CD4-positive, alpha-beta T cell (primary cell): ENCODE data around the gene P2RY1. TPM values are rescaled to one million over a fixed set of nuclear protein-coding genes. Genes with fewer than 3 reads are reported as not detected.

Experiments
- ATAC-seq: fragments of 200-7000 bp; cut with Tn5 transposase; one replicate; pipeline ENCODE4 v1.10.0; 2022; ENCODE audit warnings: mild to moderate bottlenecking; ENCODE audit not compliant: poor library complexity
- CTCF ChIA-PET: fragments of 350-600 bp; sonication (Branson Sonifier 250); formaldehyde crosslinking; loops from one replicate; lab custom pipeline; 2021; ENCODE audit warnings: antibody characterized with exemption, inconsistent platforms; lab: Charles Lee
- POLR2A ChIA-PET: fragments of 350-600 bp; sonication (Branson Sonifier 250); formaldehyde crosslinking; loops from one replicate; lab custom pipeline; 2021; ENCODE audit warnings: antibody characterized with exemption, inconsistent platforms; lab: Charles Lee
- DNase-seq, 14 experiments: peaks; one replicate each; pipeline ENCODE4 v3.0.0-alpha.2; 2013 to 2020; ENCODE audit warnings: mixed read lengths in 2 of 14
- H3K27ac ChIP-seq, 2 donors: one replicate each; pipeline versions ENCODE4 v1.5.1 to v1.7.0; 2013; ENCODE audit warnings: low read length in 2 of 2, low read depth in 1 of 2, mild to moderate bottlenecking in 1 of 2
- H3K27me3 ChIP-seq, 2 experiments: 1 replicate in 1 of 2; 2 replicates in 1 of 2; pipeline versions ENCODE4 v1.6.1 to v1.7.0; 2013; ENCODE audit warnings: low read length in 2 of 2, control low read depth in 1 of 2, mild to moderate bottlenecking in 1 of 2, moderate library complexity in 1 of 2; ENCODE audit not compliant: insufficient read depth in 2 of 2, control insufficient read depth in 1 of 2
- H3K36me3 ChIP-seq: one replicate; pipeline ENCODE4 v1.6.1; 2013; ENCODE audit warnings: low read length, control low read depth; ENCODE audit not compliant: insufficient read depth
- H3K4me1 ChIP-seq: one replicate; pipeline ENCODE4 v1.6.1; 2013; ENCODE audit warnings: low read length, control low read depth; ENCODE audit not compliant: insufficient read depth
- H3K4me3 ChIP-seq: one replicate; pipeline ENCODE4 v1.5.1; 2013; ENCODE audit warnings: mild to moderate bottlenecking, low read length, moderate library complexity
- H3K9me3 ChIP-seq, 2 experiments: 1 replicate in 1 of 2; 2 replicates in 1 of 2; pipeline versions ENCODE4 v1.6.1 to v1.7.0; 2013; ENCODE audit warnings: low read length in 2 of 2, mild to moderate bottlenecking in 2 of 2, control low read depth in 1 of 2, moderate library complexity in 1 of 2; ENCODE audit not compliant: control insufficient read depth in 1 of 2, insufficient read depth in 1 of 2
- H3K27ac Mint-ChIP-seq: one replicate; pipeline ENCODE4 v1.8.0; 2020; ENCODE audit warnings: mixed read lengths
- H3K27me3 Mint-ChIP-seq: one replicate; pipeline ENCODE4 v1.8.0; 2021; ENCODE audit warnings: mixed read lengths
- H3K36me3 Mint-ChIP-seq: one replicate; pipeline ENCODE4 v1.8.0; 2021; ENCODE audit warnings: low read depth, mixed read lengths
- H3K4me1 Mint-ChIP-seq: one replicate; pipeline ENCODE4 v1.8.0; 2021; ENCODE audit warnings: low read depth, mixed read lengths
- H3K4me3 Mint-ChIP-seq: one replicate; pipeline ENCODE4 v1.8.0; 2020; ENCODE audit warnings: mild to moderate bottlenecking, mixed read lengths
- H3K9me3 Mint-ChIP-seq: one replicate; pipeline ENCODE4 v1.8.0; 2020; ENCODE audit warnings: mixed read lengths
- intact Hi-C, 2 experiments: fragments of 100-400 bp; cut with DNase I in 1 of 2; cut with micrococcal nuclease in 1 of 2; formaldehyde crosslinking; loops; one replicate each; pipeline versions ENCODE4 v1.15.1 to v1.9.0; 2023 to 2025; cut with DNase I, micrococcal nuclease
- total RNA-seq, 174 experiments: library from RNA in 2 of 174; stranded (reverse) in 2 of 174; gene quantifications; one replicate each; pipeline ENCODE4 v1.2.3 and lab custom pipeline; 2021 to 2026
- TF ChIP-seq, protein P1 (sequence below): fragments of 200-600 bp; IDR thresholded peaks from one replicate; pipeline ENCODE4 v1.8.0; 2022; ENCODE audit warnings: antibody characterized with exemption, mild to moderate bottlenecking

The P2RY1 gene
- total RNA-seq, 2 experiments from 2014 or later: 0.11 to 0.17 TPM

DNA sequence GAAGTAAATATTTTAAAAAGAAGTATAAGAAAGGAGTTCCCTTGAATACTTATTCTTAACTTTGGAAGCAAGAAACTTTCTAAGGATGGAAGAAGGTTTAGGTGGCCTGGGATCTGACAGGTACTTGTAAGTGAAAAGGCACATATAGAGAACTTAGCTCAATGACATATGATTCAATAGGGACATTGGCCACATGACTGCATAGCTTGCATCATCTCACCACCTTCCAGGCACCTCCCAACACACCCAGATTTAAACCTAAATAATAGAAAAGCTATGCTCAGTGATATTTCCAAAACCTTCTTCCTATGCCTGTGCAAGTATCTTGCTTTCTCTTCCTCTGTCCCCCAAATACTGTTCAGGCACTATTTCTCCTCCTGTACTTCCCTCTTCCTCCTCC lies 4.7 kb upstream of the P2RY1 start:
- H3K4me3 ChIP-seq: no peak overlapping the region
- H3K36me3 ChIP-seq: no peaks in the 10 kb centered on the region
- peaks cover 6% of the 10 kb centered on the region for H3K4me1 ChIP-seq
- H3K27me3 ChIP-seq: peaks cover 4 to 21% of the 10 kb centered on the region in 2 experiments
- ChIA-PET POLR2A (no interaction called here), CTCF (no interaction called here)
- peaks cover 0 to 13% of the 10 kb centered on the region in 2 experiments for H3K9me3 ChIP-seq
- DNase-seq (no peak), ATAC-seq (no peak)
- no peak overlapping the region for H3K27ac ChIP-seq
- H3K27me3 Mint-ChIP-seq: peaks cover 15% of the 10 kb centered on the region
- TF ChIP-seq, protein P1, sequence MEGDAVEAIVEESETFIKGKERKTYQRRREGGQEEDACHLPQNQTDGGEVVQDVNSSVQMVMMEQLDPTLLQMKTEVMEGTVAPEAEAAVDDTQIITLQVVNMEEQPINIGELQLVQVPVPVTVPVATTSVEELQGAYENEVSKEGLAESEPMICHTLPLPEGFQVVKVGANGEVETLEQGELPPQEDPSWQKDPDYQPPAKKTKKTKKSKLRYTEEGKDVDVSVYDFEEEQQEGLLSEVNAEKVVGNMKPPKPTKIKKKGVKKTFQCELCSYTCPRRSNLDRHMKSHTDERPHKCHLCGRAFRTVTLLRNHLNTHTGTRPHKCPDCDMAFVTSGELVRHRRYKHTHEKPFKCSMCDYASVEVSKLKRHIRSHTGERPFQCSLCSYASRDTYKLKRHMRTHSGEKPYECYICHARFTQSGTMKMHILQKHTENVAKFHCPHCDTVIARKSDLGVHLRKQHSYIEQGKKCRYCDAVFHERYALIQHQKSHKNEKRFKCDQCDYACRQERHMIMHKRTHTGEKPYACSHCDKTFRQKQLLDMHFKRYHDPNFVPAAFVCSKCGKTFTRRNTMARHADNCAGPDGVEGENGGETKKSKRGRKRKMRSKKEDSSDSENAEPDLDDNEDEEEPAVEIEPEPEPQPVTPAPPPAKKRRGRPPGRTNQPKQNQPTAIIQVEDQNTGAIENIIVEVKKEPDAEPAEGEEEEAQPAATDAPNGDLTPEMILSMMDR: no peak
- no peaks in the 10 kb centered on the region for H3K36me3 Mint-ChIP-seq
- H3K4me3 Mint-ChIP-seq: no peak overlapping the region
- intact Hi-C loops: no loop called here
- no peak overlapping the region for H3K27ac Mint-ChIP-seq
- H3K4me1 Mint-ChIP-seq: no peaks in the 10 kb centered on the region
- no peaks in the 10 kb centered on the region for H3K9me3 Mint-ChIP-seq

DNA sequence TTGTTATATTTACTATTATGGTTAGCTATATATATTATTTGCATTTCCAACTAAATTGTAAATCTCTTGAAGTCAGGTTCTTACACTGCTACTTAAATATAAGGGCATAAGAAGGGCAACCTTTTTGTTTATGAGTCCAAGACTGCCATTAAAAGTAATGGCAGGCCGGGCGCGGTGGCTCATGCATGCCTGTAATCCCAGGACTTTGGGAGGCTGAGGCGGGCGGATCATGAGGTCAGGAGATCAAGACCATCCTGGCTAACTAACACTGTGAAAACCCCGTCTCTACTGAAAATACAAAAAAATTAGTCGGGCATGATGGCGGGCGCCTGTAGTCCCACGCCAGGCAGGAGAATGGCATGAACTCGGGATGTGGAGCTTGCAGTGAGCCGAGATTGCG lies 2.9 kb upstream of the P2RY1 start:
- peaks cover 8 to 25% of the 10 kb centered on the region in 2 experiments for H3K27me3 ChIP-seq
- H3K4me1 Mint-ChIP-seq: peaks cover 9% of the 10 kb centered on the region
- POLR2A ChIA-PET: no interaction called here

DNA sequence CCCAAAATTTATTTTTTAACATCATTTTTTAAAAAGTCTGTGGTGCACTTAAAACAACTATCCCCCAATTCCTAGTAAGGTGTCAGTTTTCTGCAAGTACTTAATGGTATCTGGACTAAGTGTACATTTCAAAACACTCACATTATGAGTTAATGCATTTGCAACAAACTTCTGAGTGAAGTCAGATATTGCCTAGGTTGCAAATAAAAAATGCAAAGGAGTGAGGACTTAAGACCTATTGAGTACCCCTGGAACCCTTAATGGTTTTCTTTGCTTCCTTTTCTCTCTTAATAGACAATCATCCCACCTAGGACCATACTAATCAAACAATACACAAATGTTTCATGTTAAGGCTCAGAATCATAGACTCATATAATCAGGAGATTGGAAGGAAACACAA lies 1.8 kb upstream of the P2RY1 start:
- Histone ChIP-seq H3K27ac (no peak overlapping the region), H3K4me3 (no peak overlapping the region), H3K36me3 (no peaks in the 10 kb centered on the region), H3K4me1 (peaks cover 15% of the 10 kb centered on the region), H3K27me3 (peaks cover 8 to 25% of the 10 kb centered on the region in 2 experiments), H3K9me3 (peaks cover 0 to 17% of the 10 kb centered on the region in 2 experiments)
- Mint-ChIP-seq H3K4me3 (no peak overlapping the region), H3K9me3 (no peaks in the 10 kb centered on the region), H3K36me3 (no peaks in the 10 kb centered on the region), H3K27me3 (peaks cover 36% of the 10 kb centered on the region), H3K4me1 (peaks cover 9% of the 10 kb centered on the region), H3K27ac (no peak overlapping the region)
- ATAC-seq (no peak), DNase-seq (no peak)
- intact Hi-C loops: no loop called here
- ChIA-PET CTCF (no interaction called here), POLR2A (no interaction called here)
- TF ChIP-seq, protein P1: no peak

More for the DNA sequence above, 2.9 kb upstream of the P2RY1 start:
- Mint-ChIP-seq H3K27me3 (peaks cover 30% of the 10 kb centered on the region), H3K27ac (no peak overlapping the region), H3K9me3 (no peaks in the 10 kb centered on the region), H3K36me3 (no peaks in the 10 kb centered on the region), H3K4me3 (no peak overlapping the region)
- no peaks in the 10 kb centered on the region for H3K36me3 ChIP-seq
- TF ChIP-seq, protein P1: no peak
- peaks cover 0 to 17% of the 10 kb centered on the region in 2 experiments for H3K9me3 ChIP-seq
- CTCF ChIA-PET: no interaction called here
- no peak overlapping the region for H3K4me3 ChIP-seq
- DNase-seq (no peak), ATAC-seq (no peak)
- peaks cover 15% of the 10 kb centered on the region for H3K4me1 ChIP-seq
- intact Hi-C loops: no loop called here
- no peak overlapping the region for H3K27ac ChIP-seq
